Ureter (tissue), 1 donor: ENCODE data around the gene PDZRN4. TPM values are rescaled to one million over a fixed set of nuclear protein-coding genes. Genes with fewer than 3 reads are reported as not detected.
"Not testable (repeated sequence)": the region's sequence is repeated elsewhere in the genome, so short reads cannot be mapped to it uniquely, and the experiment has no call there.

Experiments used
- DNase-seq: peaks from one replicate; pipeline ENCODE4 v3.0.0-alpha.2; 2020; ENCODE audit warnings: low spot score
- total RNA-seq: library from RNA; stranded (reverse); gene quantifications from one replicate; pipeline ENCODE4 v1.2.4, GENCODE V29; 2023
- donor health status: DM: yes; HTN: yes; CAD: no.

Gene PDZRN4
- total RNA-seq, 1 donor from 2014 or later: 13.9 TPM

- no peak for DNase-seq
Measured at GRCh38 chr12:41213648-41214047, 25.5 kb downstream of the PDZRN4 start.

- no peak for DNase-seq
Measured at GRCh38 chr12:41217727-41218126, 29.6 kb downstream of the PDZRN4 start.

DNA sequence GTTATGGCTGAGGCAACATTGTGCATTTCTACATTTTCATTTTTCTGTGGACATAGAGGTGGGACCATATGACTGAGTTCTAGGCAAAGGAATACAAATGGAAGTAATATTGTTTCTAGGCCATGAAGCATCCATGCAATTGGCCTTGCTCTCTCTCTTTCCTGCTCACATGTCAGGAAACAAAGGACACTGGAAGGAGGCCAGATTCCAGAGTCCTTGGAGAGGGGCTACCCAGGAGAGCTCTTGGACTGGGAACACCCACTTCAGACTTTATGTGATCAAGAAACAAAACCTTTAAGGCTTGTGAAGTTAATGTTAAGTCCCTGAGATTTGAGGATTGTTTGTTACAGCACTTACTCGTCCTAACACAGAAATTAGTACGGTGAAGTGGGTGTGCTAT is 32.8 kb downstream of the PDZRN4 start:
- DNase-seq: no peak

GRCh38 chr12:41221491-41221890 is 33.4 kb downstream of the PDZRN4 start:
- no peak for DNase-seq

- DNase-seq: no peak
Measured at GRCh38 chr12:41223600-41223999, 35.5 kb downstream of the PDZRN4 start.

DNA sequence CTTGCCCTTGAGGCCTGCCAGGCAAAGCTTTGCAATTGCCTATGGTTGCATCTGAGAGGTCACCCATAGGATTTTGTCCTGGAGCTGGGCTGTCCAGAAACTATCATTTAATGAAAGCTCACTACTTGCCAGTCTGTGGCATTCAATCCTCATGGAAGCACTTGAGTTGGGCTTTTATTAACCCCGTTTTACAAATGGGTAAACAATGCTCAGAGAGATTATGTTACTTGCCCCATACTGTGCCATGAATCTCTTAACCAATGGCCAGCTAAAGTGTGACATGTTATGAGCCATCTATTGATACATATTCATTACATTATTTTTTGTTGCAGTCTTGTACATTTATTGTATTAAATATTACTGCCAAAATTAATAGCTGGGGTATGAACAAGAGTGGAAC is 35.9 kb downstream of the PDZRN4 start:
- DNase-seq: no peak

DNA sequence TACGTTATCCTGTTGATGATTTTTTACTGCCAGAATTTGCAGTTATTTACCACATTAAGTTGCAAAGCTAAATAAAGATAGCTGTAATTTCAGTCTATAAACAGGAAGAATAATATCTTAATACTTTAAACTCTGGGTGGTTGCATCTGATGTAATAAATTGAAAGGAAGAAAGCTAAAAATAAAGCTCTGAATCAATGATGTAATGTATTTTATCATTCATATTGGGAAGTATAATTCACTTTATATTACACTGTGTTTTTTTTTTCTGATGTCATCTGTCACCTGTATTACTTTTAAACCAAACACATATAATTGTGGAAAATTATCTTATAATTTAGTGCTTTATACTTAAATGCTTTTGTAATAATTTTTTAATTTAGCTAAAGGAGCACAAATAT is 37.1 kb downstream of the PDZRN4 start:
- DNase-seq: no peak

GRCh38 chr12:41228066-41228820 is 40.1 kb downstream of the PDZRN4 start:
- no peak for DNase-seq

- DNase-seq: no peak
Measured at GRCh38 chr12:41230756-41231155, 42.6 kb downstream of the PDZRN4 start.

GRCh38 chr12:41234692-41235091 is 46.6 kb downstream of the PDZRN4 start:
- no peak for DNase-seq

- no peak for DNase-seq
Measured at GRCh38 chr12:41242603-41243002, 54.5 kb downstream of the PDZRN4 start.

- DNase-seq: no peak
Measured at GRCh38 chr12:41248391-41248790, 60.3 kb downstream of the PDZRN4 start.

DNA sequence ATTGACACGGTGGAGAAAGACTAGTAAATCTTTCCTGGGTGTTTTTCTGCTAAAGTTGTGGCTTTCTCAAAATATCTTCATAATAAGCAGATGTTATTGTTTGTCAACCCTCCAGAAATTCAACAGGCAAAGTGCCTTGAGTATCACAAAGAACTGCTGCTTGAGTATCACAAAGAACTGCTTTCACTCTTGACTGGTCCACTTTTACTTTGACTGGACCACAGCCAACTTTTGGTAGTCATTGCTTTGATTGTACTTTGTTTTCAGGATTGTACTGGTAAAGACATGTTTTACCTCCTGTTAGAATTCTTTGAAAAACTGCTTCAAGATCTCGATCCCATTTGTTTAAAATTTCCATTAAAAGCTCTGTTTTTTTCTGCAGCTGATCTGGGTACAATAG is 62.6 kb downstream of the PDZRN4 start:
- no peak for DNase-seq

- DNase-seq: no peak
Measured at GRCh38 chr12:41254004-41254914, 66.1 kb downstream of the PDZRN4 start.

DNA sequence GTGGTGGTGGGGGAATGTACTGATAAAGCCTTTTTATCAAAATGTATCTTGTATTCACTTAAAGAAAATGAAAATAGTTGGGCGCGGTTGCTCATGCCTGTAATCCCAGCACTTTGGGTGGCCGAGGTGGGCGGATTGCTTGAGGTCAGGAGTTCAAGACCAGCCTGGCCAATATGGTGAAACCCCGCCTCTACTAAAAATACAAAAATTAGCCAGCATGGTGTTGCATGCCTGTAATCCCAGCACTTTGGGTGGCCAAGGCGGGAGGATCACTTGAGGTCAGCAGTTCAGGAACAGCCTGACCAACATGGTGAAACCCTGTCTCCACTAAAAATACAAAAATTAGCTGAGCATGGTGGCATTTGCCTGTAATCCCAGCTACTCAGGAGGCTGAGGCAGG is 75.1 kb downstream of the PDZRN4 start:
- DNase-seq: not testable (repeated sequence)

- DNase-seq: no peak
Measured at GRCh38 chr12:41264281-41264680, 76.2 kb downstream of the PDZRN4 start.

DNA sequence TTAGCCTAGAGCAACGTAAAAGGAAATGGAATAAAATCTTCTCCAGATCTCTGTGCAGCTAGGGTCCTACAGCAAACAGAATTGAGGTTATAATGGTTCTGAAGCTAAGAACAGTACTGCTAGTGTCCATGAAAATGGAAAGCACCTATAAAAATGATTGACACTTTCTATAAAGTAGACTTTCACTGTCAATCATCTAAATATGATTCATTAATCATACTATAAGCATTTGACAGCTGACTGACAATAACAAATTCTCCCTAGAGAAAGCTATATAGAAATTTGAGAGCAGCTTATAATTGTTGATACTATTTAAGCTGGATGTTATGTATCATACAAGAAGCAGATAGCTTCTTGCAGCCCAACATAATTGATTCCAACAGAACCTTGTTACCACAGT is 80.9 kb downstream of the PDZRN4 start:
- no peak for DNase-seq

DNA sequence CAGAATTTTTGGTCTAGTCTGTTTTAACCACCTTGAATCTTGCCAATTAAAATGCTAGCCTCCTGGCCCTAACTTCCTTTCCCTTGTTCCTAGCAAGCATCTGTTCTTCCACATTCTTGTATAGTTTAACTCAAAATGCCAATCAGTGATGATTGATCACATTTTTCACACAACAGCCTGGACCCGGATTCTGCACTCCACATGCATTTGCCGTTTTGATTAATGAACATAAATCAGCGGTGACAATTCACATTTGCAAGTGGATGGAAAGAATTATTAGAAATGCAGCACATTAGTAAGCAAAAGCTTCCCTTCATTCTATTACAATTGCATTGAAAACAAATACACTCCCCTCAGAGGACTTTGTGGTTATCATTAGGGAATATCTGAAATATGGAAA is 83.4 kb downstream of the PDZRN4 start:
- DNase-seq: no peak

DNA sequence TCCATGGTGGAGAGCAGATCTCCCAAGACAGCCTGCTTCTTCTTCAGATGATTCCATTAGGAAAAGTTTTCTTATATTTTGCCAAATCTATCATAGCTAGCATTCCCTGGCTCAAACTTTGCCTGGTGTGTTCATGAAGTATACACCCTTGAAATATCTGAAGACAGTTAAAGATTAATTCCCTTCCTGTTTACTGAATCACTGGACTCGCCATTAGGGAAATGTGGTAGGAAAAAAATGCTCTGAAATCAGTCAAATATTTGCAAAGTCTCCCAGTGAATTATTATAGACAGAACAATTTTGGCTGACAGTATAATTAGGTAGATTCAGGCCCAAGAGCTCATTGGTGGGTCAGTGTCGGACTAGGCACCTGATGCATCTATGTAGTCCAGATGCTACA is 86.5 kb downstream of the PDZRN4 start:
- no peak for DNase-seq

- no peak for DNase-seq
Measured at GRCh38 chr12:41277100-41277945, 89.2 kb downstream of the PDZRN4 start.

DNA sequence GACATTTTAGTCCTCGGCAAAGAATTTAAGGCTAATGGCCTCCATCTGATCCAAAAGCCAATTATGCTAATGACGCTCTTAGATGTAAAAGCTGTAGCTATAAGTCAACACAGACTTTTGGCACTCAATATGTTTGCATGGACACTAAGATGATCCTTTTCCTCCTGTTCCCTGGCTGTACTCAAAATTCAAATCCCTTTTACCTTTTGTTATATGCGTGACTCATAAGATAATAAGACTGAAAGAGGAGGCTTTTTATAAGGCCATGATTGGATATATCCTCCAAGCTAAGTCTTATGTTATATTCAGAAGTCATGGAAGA is 89.8 kb downstream of the PDZRN4 start:
- DNase-seq: no peak
